Tibial nerve (tissue), 4 donors: ENCODE data around the gene TUBB2B.

Experiments used
- CTCF ChIP-seq, 5 experiments: fragments of 200-600 bp in 3 of 5; fragments of 450-650 bp in 2 of 5; sonication (generic) in 3 of 5; IDR thresholded peaks; one replicate each; pipeline ENCODE4 v1.5.1; 2016 to 2019; ENCODE audit warnings: antibody characterized with exemption in 5 of 5, mild to moderate bottlenecking in 3 of 5, moderate library complexity in 2 of 5
- EP300 ChIP-seq, 2 donors: sonication (generic); formaldehyde crosslinking; IDR thresholded peaks; one replicate each; pipeline ENCODE4 v1.6.1; 2017; ENCODE audit warnings: antibody characterized with exemption in 2 of 2, mild to moderate bottlenecking in 1 of 2
- POLR2A ChIP-seq, 2 donors: fragments of 450-650 bp; IDR thresholded peaks; one replicate each; pipeline ENCODE4 v1.6.1; 2017; ENCODE audit warnings: antibody characterized with exemption in 2 of 2, mild to moderate bottlenecking in 2 of 2, moderate library complexity in 2 of 2

DNA sequence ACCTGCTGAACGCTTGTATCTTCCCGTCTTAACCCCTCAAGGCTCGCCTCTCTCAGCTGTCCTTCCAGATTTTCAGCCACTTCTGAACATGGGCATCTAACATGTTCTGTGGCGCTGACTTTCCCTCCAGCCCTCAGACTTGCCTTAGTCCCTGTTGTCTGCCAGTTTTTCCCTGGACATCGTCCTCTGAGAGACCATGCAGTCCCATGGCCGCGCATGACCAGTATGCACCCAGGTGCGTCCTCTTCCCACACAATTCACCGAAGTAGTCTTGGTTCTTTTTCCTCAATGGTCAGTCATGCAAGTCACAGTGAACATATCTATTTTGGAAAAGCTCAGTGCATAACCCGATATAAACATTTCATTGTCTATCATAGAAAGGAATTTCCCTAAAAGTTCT is 9.2 kb downstream of the TUBB2B start:
- no peak for TF ChIP-seq POLR2A (IDR thresholded peaks at IDR 0.05)
- TF ChIP-seq EP300 (IDR thresholded peaks at IDR 0.05): no peak
- TF ChIP-seq CTCF (IDR thresholded peaks at IDR 0.05): no peak
